Endothelial cell of umbilical vein (primary cell): Measurements from ENCODE around the gene PIK3R1. TPM values are rescaled to one million over a fixed set of nuclear protein-coding genes. Genes with fewer than 3 reads are reported as not detected.

Experiments
- BruUV-seq: library from RNA; stranded (reverse); fragments of 400-500 nt; replicated peaks from 2 replicates; lab custom pipeline; 2021; lab: Mats Ljungman, UMichigan
- CTCF ChIA-PET: fragments of 300-600, 350-600 bp; sonication (Branson Sonifier 250); formaldehyde crosslinking; loops from one replicate; lab custom pipeline; 2021; ENCODE audit warnings: antibody characterized with exemption, inconsistent platforms; lab: Charles Lee
- POLR2A ChIA-PET: fragments of 300-600, 350-600 bp; sonication (Branson Sonifier 250); formaldehyde crosslinking; loops from one replicate; lab custom pipeline; 2021; ENCODE audit warnings: antibody characterized with exemption, inconsistent platforms; lab: Charles Lee
- DNase-seq: peaks from one replicate; pipeline ENCODE4 v3.0.0-alpha.2; 2011; ENCODE audit warnings: low read depth, low spot score
- FAIRE-seq: peaks from 2 replicates; lab custom pipeline; 2011; peaks lifted over from hg19 to GRCh38; lab: Jason Lieb, UNC
- H2AFZ ChIP-seq: 2 replicates; pipeline ENCODE4 v1.6.0; 2012; ENCODE audit warnings: low read depth, low read length, control low read depth, inconsistent platforms
- H3K27ac ChIP-seq: 2 replicates; pipeline ENCODE4 v1.5.1; 2011; ENCODE audit warnings: low read depth, mild to moderate bottlenecking, control low read depth, low read length, moderate library complexity; ENCODE audit not compliant: insufficient read depth
- H3K27me3 ChIP-seq, 2 experiments: 2 replicates each; pipeline versions ENCODE4 v1.6.0 to v1.6.1; 2011; ENCODE audit warnings: low read length in 2 of 2, mixed read lengths in 1 of 2; ENCODE audit not compliant: control insufficient read depth in 2 of 2, insufficient read depth in 2 of 2
- H3K36me3 ChIP-seq, 2 experiments: 2 replicates in 1 of 2; 3 replicates in 1 of 2; pipeline ENCODE4 v1.5.1; 2011; ENCODE audit warnings: low read length in 2 of 2, mild to moderate bottlenecking in 1 of 2, moderate library complexity in 1 of 2; ENCODE audit not compliant: control insufficient read depth in 2 of 2, insufficient read depth in 2 of 2; ENCODE audit errors: extremely low read depth in 1 of 2
- H3K4me1 ChIP-seq: 3 replicates; pipeline ENCODE4 v1.5.1; 2011; ENCODE audit warnings: mild to moderate bottlenecking, low read length; ENCODE audit not compliant: control insufficient read depth, insufficient read depth; ENCODE audit errors: extremely low read depth
- H3K4me2 ChIP-seq: 2 replicates; pipeline ENCODE4 v1.6.1; 2011; ENCODE audit warnings: low read length, control low read depth, mixed read lengths; ENCODE audit not compliant: insufficient read depth
- H3K4me3 ChIP-seq, 3 experiments: fragments of 200-600 bp in 1 of 3; sonication (generic), shearing (Covaris generic) in 1 of 3; replicated peaks in 1 of 3; 2 replicates each; pipeline ENCODE4 v1.5.1; 2011 to 2016; ENCODE audit warnings: control low read depth in 3 of 3, low read length in 3 of 3, mild to moderate bottlenecking in 2 of 3, inconsistent platforms in 1 of 3, low read depth in 1 of 3, moderate library complexity in 1 of 3; ENCODE audit not compliant: insufficient read depth in 1 of 3
- H3K79me2 ChIP-seq: 2 replicates; pipeline ENCODE4 v1.6.0; 2012; ENCODE audit warnings: low read length, inconsistent platforms; ENCODE audit not compliant: control insufficient read depth, insufficient read depth
- H3K9ac ChIP-seq: replicated peaks from 2 replicates; pipeline ENCODE3; 2011; ENCODE audit warnings: low read length, control low read depth; ENCODE audit not compliant: insufficient read depth; ENCODE audit errors: extremely low read depth
- H3K9me1 ChIP-seq: replicated peaks from 3 replicates; pipeline ENCODE4 v1.6.0; 2011; ENCODE audit warnings: mild to moderate bottlenecking, low read length; ENCODE audit not compliant: control insufficient read depth, insufficient read depth; ENCODE audit errors: extremely low read depth
- H3K9me3 ChIP-seq: replicated peaks from 2 replicates; pipeline ENCODE4 v1.5.1; 2012; ENCODE audit warnings: low read length, inconsistent platforms; ENCODE audit not compliant: control insufficient read depth, insufficient read depth
- H4K20me1 ChIP-seq: replicated peaks from 2 replicates; pipeline ENCODE3; 2011; ENCODE audit warnings: mild to moderate bottlenecking, low read length; ENCODE audit not compliant: control insufficient read depth, insufficient read depth; ENCODE audit errors: extremely low read depth
- CTCF ChIP-seq, 2 donors: IDR thresholded peaks; 1 replicate in 1 of 2; 2 replicates in 1 of 2; pipeline ENCODE4 v1.5.1; 2011; ENCODE audit warnings: low read length in 2 of 2, mild to moderate bottlenecking in 2 of 2, moderate library complexity in 2 of 2, control low read depth in 1 of 2, inconsistent platforms in 1 of 2, low read depth in 1 of 2; ENCODE audit not compliant: insufficient read depth in 1 of 2; ENCODE audit errors: extremely low read depth in 1 of 2
- EZH2 ChIP-seq: IDR thresholded peaks from 2 replicates; pipeline ENCODE4 v1.6.1; 2012; ENCODE audit warnings: borderline replicate concordance, low read depth, mild to moderate bottlenecking, moderate library complexity, low read length, inconsistent platforms; ENCODE audit not compliant: severe bottlenecking
- FOS ChIP-seq: IDR thresholded peaks from 2 replicates; pipeline ENCODE4 v1.6.1; 2011; ENCODE audit warnings: mild to moderate bottlenecking, low read length, moderate library complexity, borderline replicate concordance; ENCODE audit not compliant: insufficient read depth
- GATA2 ChIP-seq: IDR thresholded peaks from 2 replicates; pipeline ENCODE4 v1.7.0; 2011; ENCODE audit warnings: low read depth, mild to moderate bottlenecking, moderate library complexity, mixed read lengths, low read length; ENCODE audit not compliant: insufficient read length, insufficient read depth
- JUN ChIP-seq: IDR thresholded peaks from 2 replicates; pipeline ENCODE4 v1.6.1; 2011; ENCODE audit warnings: borderline replicate concordance, low read depth; ENCODE audit not compliant: insufficient read length, insufficient read depth
- MAX ChIP-seq: IDR thresholded peaks from 2 replicates; pipeline ENCODE4 v1.6.1; 2011; ENCODE audit not compliant: insufficient read depth, insufficient read length
- MYC ChIP-seq: IDR thresholded peaks from one replicate; pipeline ENCODE4 v1.6.1; 2011; ENCODE audit warnings: mild to moderate bottlenecking, low read depth, low read length
- POLR2A ChIP-seq: IDR thresholded peaks from 2 replicates; pipeline ENCODE4 v1.6.1; 2012; ENCODE audit warnings: low read depth, mild to moderate bottlenecking, control low read depth, low read length
- POLR2AphosphoS5 ChIP-seq: IDR thresholded peaks from 2 replicates; pipeline ENCODE4 v1.6.1; 2012; ENCODE audit warnings: low read depth, mild to moderate bottlenecking, control low read depth, low read length, moderate library complexity; ENCODE audit not compliant: insufficient read depth
- dilution Hi-C: fragments of 300-500 bp; cut with MboI; formaldehyde crosslinking; loops from one replicate; pipeline ENCODE4 v1.15.0; 2019; ENCODE audit warnings: low sequenced_read_pairs; ENCODE audit not compliant: extremely low pct_ligation_motif_present
- intact Hi-C: fragments of 100-400 bp; cut with micrococcal nuclease; formaldehyde crosslinking; loops from one replicate; pipeline ENCODE4 v1.10.0; 2022
- polyA plus RNA-seq, 4 experiments: library from polyadenylated mRNA; depleted of rRNA in 3 of 4; stranded (reverse) in 3 of 4; unstranded in 1 of 4; fragments of >200 nt; gene quantifications; 2 replicates each; pipeline versions ENCODE4 v1.2.1 to v1.2.3, GENCODE V29; 2011 to 2012; ENCODE audit warnings: missing spikeins in 1 of 4
- total RNA-seq: library from RNA; stranded (reverse); gene quantifications from 2 replicates; pipeline ENCODE4 v1.2.3, GENCODE V29; 2021

PIK3R1 gene
- total and polyA plus RNA-seq, 2 donors (not counting 3 experiments of a cell fraction or from before 2014, with no cell fraction given), result 2.8 to 30.0 TPM

- Histone ChIP-seq H3K9me3 (no peaks in the 10 kb centered on the region), H3K27me3 (no peaks in the 10 kb centered on the region), H3K4me2 (peak overlapping the region; percentile 20), H3K9ac (peak overlapping the region; percentile 10), H3K4me3 (no peak overlapping the region), H3K79me2 (peaks cover 15% of the 10 kb centered on the region), H3K27ac (peak overlapping the region; percentile 47), H3K4me1 (peaks cover 44% of the 10 kb centered on the region), H2AFZ (no peak overlapping the region), H3K36me3 (peaks cover 0 to 3% of the 10 kb centered on the region in 2 experiments), H3K9me1 (no peaks in the 10 kb centered on the region), H4K20me1 (peaks cover 2% of the 10 kb centered on the region)
- FAIRE-seq (no peak), DNase-seq (no peak)
- TF ChIP-seq CTCF (IDR thresholded peaks at IDR 0.05; ENCODE audit: extremely low read depth in 1 of 2, insufficient read depth in 1 of 2, low read depth in 1 of 2, low read length in 2 of 2) (no peak), POLR2AphosphoS5 (no peak), EZH2 (no peak), MAX (no peak), POLR2A (no peak), JUN (no peak), FOS (no peak), MYC (no peak), GATA2 (no peak)
- ChIA-PET POLR2A (interaction anchor here (1.7 kb wide), 1 partner anchor 25 kb away, joined by 5 read pairs; the partner anchor contains the start of gene PIK3R1), CTCF (interaction anchor here (0.9 to 1.0 kb wide), 2 partner anchors 13 to 25 kb away, joined by 3 to 4 read pairs; partner anchors contain the start of gene PIK3R1)
- dilution Hi-C loops, result no loop called here
- intact Hi-C loops, result no loop called here
- no TSS peak for BruUV-seq
Measured at GRCh38 chr5:68240202-68240601, 24.6 kb downstream of the PIK3R1 start.
